Gastrocnemius medialis (tissue), 4 donors: ENCODE measurements around the gene UBQLN4. TPM values are rescaled to one million over a fixed set of nuclear protein-coding genes. Genes with fewer than 3 reads are reported as not detected.
"Not testable (repeated sequence)": the region's sequence is repeated elsewhere in the genome, so short reads cannot be mapped to it uniquely, and the experiment has no call there.

Experiments used
- ATAC-seq, 2 donors: fragments of 150-250 bp; one replicate each; pipeline ENCODE4 v1.9.1; 2016
- DNase-seq, 2 donors: peaks; one replicate each; pipeline ENCODE4 v3.0.0-alpha.2; 2019
- H3K27ac ChIP-seq, 4 donors: fragments of 200-600 bp; sonication (generic); 1 replicate in 1 of 4; 2 replicates in 3 of 4; pipeline ENCODE4 v1.5.1; 2016 to 2018; ENCODE audit warnings: mild to moderate bottlenecking in 2 of 4, moderate library complexity in 1 of 4
- H3K27me3 ChIP-seq, 3 donors: fragments of 200-600 bp; sonication (generic) in 2 of 3; 1 replicate in 1 of 3; 2 replicates in 2 of 3; pipeline versions ENCODE4 v1.5.1 to v1.6.0; 2016 to 2019; ENCODE audit warnings: mild to moderate bottlenecking in 1 of 3, moderate library complexity in 1 of 3
- H3K36me3 ChIP-seq, 2 donors: fragments of 200-600 bp; sonication (generic) in 1 of 2; one replicate each; pipeline ENCODE4 v1.5.1; 2017 to 2018
- H3K4me1 ChIP-seq, 2 donors: fragments of 200-600 bp; sonication (generic) in 1 of 2; one replicate each; pipeline ENCODE4 v1.5.1; 2016 to 2017; ENCODE audit warnings: mild to moderate bottlenecking in 2 of 2
- H3K4me3 ChIP-seq, 4 donors: fragments of 200-600 bp; sonication (generic) in 3 of 4; 1 replicate in 1 of 4; 2 replicates in 3 of 4; pipeline ENCODE4 v1.5.1; 2016 to 2019; ENCODE audit warnings: mild to moderate bottlenecking in 2 of 4
- H3K9me3 ChIP-seq, 3 donors: fragments of 200-600 bp; sonication (generic) in 2 of 3; 1 replicate in 1 of 3; 2 replicates in 2 of 3; pipeline ENCODE4 v1.5.1; 2016 to 2019
- CTCF ChIP-seq, 5 experiments: fragments of 450-650 bp in 3 of 5; fragments of 200-600 bp in 2 of 5; sonication (generic) in 2 of 5; IDR thresholded peaks in 4 of 5; conservative IDR thresholded peaks in 1 of 5; 1 replicate in 4 of 5; 2 replicates in 1 of 5; pipeline ENCODE4 v1.5.1; 2016 to 2019; ENCODE audit warnings: antibody characterized with exemption in 5 of 5, mild to moderate bottlenecking in 3 of 5, moderate library complexity in 3 of 5
- POLR2A ChIP-seq, 2 donors: fragments of 450-650 bp; IDR thresholded peaks; one replicate each; pipeline ENCODE4 v1.6.1; 2017; ENCODE audit warnings: antibody characterized with exemption in 2 of 2, mild to moderate bottlenecking in 2 of 2, moderate library complexity in 2 of 2
- in situ Hi-C, 4 donors: fragments of 200-750 bp; cut with MboI; loops; one replicate each; pipeline versions ENCODE4 v1.15.0 to v1.8.0; 2017; ENCODE audit warnings: low sequenced_read_pairs in 4 of 4
- intact Hi-C: fragments of 100-400 bp; cut with DNase I; formaldehyde crosslinking; loops from one replicate; pipeline ENCODE4 v1.15.1; 2023; ENCODE audit warnings: low total_unique reads
- total RNA-seq, 4 donors: library from RNA; depleted of rRNA; stranded (reverse); fragments of >200 nt; gene quantifications; one replicate each; pipeline versions ENCODE4 v1.1.0 to v1.2.3, GENCODE V29; 2016

The UBQLN4 gene
- total RNA-seq, 4 donors from 2014 or later: 42.3 to 60.1 (median 46.0) TPM

- no peak for ATAC-seq
- Histone ChIP-seq H3K36me3 (no peaks in the 10 kb centered on the region), H3K9me3 (no peaks in the 10 kb centered on the region), H3K27ac (no peak overlapping the region), H3K4me1 (peaks cover 7 to 9% of the 10 kb centered on the region in 2 donors), H3K27me3 (no peaks in the 10 kb centered on the region), H3K4me3 (no peak overlapping the region)
- TF ChIP-seq POLR2A (IDR thresholded peaks at IDR 0.05): no peak
- no peak for TF ChIP-seq CTCF (IDR thresholded peaks at IDR 0.05 in 4 of 5, conservative IDR thresholded peaks at IDR 0.05 in 1 of 5)
- intact Hi-C loops (no loop called here), in situ Hi-C loops (loop anchor here in 1 of 4 donors (25.0 kb wide), 1 partner anchor 664 kb away; the partner anchor contains the start of genes ISG20L2, METTL25B and MRPL24)
- DNase-seq: no peak
Measured at GRCh38 chr1:156073110-156073687, 19.6 kb upstream of the UBQLN4 start.

GRCh38 chr1:156072251-156072650 lies 18.7 kb upstream of the UBQLN4 start:
- in situ Hi-C loops: loop anchor here in 1 of 4 donors (25.0 kb wide), 1 partner anchor 665 kb away; the partner anchor contains the start of genes ISG20L2, METTL25B and MRPL24
- H3K27ac ChIP-seq: no peak overlapping the region

GRCh38 chr1:156071332-156071816 lies 17.8 kb upstream of the UBQLN4 start:
- ATAC-seq, DNase-seq, H3K27me3 ChIP-seq, H3K4me1 ChIP-seq, H3K36me3 ChIP-seq, intact Hi-C loops, H3K4me3 ChIP-seq, H3K27ac ChIP-seq, H3K9me3 ChIP-seq: not testable (repeated sequence)
- in situ Hi-C loops: loop anchor here in 1 of 4 donors (25.0 kb wide), 1 partner anchor 666 kb away; the partner anchor contains the start of genes ISG20L2, METTL25B and MRPL24

More at GRCh38 chr1:156072251-156072650, 18.7 kb upstream of the UBQLN4 start:
- no peak overlapping the region for H3K4me3 ChIP-seq
- no peak for DNase-seq
- H3K9me3 ChIP-seq: no peaks in the 10 kb centered on the region
- no peak for ATAC-seq
- TF ChIP-seq POLR2A (IDR thresholded peaks at IDR 0.05) (no peak), CTCF (IDR thresholded peaks at IDR 0.05 in 4 of 5, conservative IDR thresholded peaks at IDR 0.05 in 1 of 5) (no peak)
- no peaks in the 10 kb centered on the region for H3K27me3 ChIP-seq
- H3K36me3 ChIP-seq: no peaks in the 10 kb centered on the region
- H3K4me1 ChIP-seq: peaks cover 7 to 9% of the 10 kb centered on the region in 2 donors
- intact Hi-C loops: no loop called here

- no peak overlapping the region for H3K4me3 ChIP-seq
- in situ Hi-C loops (loop anchor here in 1 of 4 donors (25.0 kb wide), 1 partner anchor 667 kb away; the partner anchor contains the start of genes ISG20L2, METTL25B and MRPL24), intact Hi-C loops (no loop called here)
- H3K27ac ChIP-seq: no peak overlapping the region
- ATAC-seq: no peak
- DNase-seq: no peak
- H3K36me3 ChIP-seq: no peaks in the 10 kb centered on the region
- TF ChIP-seq POLR2A (IDR thresholded peaks at IDR 0.05) (no peak), CTCF (IDR thresholded peaks at IDR 0.05 in 4 of 5, conservative IDR thresholded peaks at IDR 0.05 in 1 of 5) (no peak)
- peaks cover 6 to 9% of the 10 kb centered on the region in 2 donors for H3K4me1 ChIP-seq
- H3K9me3 ChIP-seq: no peaks in the 10 kb centered on the region
- H3K27me3 ChIP-seq: no peaks in the 10 kb centered on the region
Measured at GRCh38 chr1:156070548-156070947, 16.9 kb upstream of the UBQLN4 start.
